Caki2 (cell line): ENCODE results near the gene ZNF91. TPM values are rescaled to one million over a fixed set of nuclear protein-coding genes. Genes with fewer than 3 reads are reported as not detected.
"Not testable (repeated sequence)": the region's sequence is repeated elsewhere in the genome, so short reads cannot be mapped to it uniquely, and the experiment has no call there.

Experiments
- DNase-seq: peaks from one replicate; pipeline ENCODE4 v3.0.0-alpha.2; 2015; ENCODE audit warnings: low read depth
- in situ Hi-C: cut with HindIII; loops from 2 replicates; pipeline ENCODE4 v1.10.0; 2016; ENCODE audit warnings: low sequenced_read_pairs, low pct_unique_long_range_greater_than_20kb, mixed read lengths
- total RNA-seq: library from RNA; depleted of rRNA; stranded (reverse); fragments of >200 nt; shearing (Covaris generic); gene quantifications from 2 replicates; pipeline ENCODE4 v1.2.3, GENCODE V29; 2014; ENCODE audit warnings: low replicate concordance

Gene ZNF91
- total RNA-seq, 1 experiment from 2014 or later = 14.4 TPM

DNA sequence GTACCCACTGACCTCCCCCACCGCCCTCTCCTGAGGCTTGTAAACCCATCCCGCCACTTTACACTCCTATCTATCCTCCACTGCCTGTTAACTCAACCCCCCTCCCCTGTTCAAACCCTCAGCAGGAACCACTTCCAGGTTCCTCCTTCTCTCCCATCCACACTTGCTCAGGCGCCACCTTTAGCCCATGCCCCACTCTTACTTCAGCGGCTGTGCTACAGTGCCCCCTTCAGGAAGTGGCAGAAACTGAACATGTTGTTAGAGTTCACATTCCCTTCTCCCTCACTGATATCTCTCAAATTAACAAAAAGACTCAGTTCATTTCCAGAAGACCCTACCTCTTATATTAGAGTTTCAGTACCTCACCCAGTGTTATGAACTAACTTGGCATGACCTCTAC lies 49.4 kb downstream of the ZNF91 start:
- in situ Hi-C loops = no loop called here
- no peak for DNase-seq

DNA sequence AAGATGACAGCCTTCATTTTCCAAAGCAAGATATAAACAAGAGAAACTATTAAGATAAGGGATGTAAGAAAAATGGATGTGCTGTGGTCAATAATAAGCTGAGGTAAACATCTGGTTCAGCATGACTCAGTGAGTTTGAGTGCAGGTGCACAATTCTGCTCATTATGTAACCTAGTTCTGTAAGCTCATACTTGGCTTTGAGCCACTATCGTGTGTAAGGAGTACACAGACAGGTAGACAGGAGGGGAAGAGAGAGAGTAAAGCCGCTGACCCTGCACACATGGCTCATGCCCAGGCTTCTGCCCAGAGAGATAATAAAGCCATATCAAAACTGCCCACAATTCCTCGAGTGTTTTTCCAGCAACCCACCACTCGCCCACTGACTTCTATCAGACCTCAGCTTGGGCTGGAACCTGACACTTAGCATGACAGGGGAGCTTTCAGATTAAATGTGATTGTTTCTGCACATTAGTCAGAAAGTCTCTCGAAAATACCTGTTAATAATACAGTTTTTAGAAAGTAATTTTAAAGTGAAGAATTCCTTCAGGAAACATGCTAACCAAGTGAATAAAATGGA lies 51.7 kb downstream of the ZNF91 start:
- no peak for DNase-seq
- in situ Hi-C loops = no loop called here

DNA sequence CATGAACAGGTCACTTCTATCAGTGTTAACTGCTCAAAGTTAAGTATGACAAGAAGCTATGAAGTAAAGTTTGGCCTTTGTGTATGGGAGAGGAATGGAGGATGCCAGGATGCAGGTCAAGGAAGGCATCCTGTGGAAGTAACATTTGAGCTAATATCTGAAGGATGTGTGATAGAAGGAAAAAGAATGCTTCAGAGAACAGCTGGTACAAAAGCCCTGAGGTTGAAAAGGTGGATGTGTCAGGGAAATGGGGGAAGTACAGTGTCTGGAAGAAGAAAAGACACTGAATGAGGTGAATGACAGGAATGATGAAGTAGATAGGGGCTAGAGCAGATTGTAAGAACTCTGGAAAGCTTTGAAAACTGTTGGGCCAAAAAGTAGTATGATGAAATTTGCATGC lies 67.1 kb downstream of the ZNF91 start:
- in situ Hi-C loops = no loop called here
- DNase-seq = no peak

DNA sequence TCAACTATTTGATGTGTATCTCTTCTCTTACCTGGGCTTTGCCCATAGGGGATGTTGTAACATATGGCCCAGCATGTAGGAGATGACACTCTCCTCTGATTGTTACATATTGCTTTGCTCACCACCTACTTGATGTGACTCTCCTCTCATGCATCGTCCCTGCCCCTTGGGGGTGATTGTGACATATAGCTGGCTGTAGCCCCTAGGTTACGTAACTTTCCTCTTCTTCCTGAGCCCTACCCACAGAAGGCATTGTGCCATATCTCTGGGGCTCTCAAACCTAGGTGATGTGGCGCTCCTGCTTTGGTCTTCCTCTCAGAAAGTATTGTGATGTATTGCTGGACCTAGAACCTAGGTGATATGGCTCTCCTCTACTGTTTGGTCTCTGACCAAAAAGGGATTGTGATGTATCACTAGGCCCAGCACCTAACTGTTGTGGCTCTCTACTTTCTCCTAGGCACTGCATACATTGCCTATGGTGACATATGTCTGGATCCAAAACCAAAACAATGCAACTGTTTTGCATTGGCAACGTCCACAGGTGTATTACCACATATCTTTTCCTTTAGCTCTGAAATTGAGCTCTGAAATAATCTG lies 73.2 kb downstream of the ZNF91 start:
- DNase-seq = no peak
- in situ Hi-C loops = no loop called here

DNA sequence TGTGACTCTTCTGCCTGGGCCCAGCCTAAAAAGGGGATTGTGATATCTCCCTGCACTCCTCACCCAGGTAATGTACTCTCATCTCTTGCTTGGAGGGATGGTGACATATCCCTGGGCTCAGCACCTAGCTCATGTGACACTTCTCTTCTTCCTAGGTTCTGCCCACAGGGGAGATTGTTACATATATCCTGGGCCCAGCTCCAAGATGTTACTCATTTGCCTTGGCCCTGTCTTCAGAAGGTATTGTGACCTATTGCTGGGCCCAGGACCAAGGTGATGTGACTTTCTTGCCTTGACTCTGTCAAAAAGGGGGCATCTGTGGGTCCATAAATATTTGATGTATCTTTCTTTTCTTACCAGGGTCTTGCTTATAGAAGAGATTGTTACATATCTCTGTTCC lies 73.9 kb downstream of the ZNF91 start:
- DNase-seq, in situ Hi-C loops: not testable (repeated sequence)

DNA sequence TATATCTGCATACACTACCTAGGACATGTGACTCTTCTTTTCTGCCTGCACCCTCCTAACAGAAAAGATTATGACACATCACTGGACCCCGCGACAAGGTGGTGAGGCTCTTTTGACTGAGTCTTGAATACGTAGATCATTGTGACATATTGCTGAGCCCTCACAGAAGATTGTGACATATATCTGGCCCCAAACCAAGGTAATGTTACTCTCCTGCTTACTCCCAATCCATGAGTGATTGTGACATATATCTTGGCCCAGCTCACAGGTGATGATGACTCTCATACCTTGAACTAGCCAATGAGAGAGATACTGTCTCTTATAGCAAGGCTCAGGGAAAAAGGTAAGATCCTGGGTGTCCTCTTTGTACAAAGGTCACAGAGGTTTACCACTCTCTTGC lies 75.7 kb downstream of the ZNF91 start:
- DNase-seq, in situ Hi-C loops: not testable (repeated sequence)

DNA sequence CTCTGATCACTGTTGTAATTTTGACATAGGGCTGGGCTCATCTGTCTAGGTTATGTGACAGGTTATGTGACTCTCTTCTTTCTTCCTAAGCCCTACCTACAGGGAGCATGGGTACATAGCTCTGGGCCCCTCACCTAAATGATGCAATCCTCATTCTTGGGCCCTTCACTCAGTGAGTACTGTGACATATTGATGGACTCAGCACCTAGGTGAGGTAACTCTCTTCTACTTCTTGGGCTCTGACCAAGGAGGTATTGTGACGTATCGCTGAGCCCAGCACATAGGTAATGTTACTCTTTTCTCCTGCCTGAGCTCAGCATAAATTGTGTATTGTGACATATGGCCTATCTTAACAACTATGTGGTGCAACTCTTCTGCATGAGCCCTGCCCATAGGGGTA lies 76.3 kb downstream of the ZNF91 start:
- in situ Hi-C loops, DNase-seq: not testable (repeated sequence)

DNA sequence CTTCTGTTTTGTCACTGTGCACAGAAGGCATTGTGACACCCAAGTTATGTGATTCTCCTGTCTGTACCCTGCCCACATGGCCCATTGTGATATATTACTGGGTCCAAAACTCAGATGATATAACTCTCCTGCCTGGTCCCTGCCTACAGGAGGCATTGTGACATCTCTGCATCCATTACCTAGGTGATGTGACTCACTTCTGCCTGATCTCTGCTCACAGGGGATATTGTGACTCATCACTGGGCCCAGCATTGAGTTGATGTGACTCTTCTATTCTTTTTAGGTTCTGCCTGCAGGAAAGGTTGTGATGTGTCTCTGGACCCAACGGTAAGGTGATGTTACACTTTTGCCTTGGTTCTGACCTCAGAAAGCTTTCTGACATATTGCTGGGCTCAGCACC lies 77.1 kb downstream of the ZNF91 start:
- in situ Hi-C loops = no loop called here
- DNase-seq = no peak

DNA sequence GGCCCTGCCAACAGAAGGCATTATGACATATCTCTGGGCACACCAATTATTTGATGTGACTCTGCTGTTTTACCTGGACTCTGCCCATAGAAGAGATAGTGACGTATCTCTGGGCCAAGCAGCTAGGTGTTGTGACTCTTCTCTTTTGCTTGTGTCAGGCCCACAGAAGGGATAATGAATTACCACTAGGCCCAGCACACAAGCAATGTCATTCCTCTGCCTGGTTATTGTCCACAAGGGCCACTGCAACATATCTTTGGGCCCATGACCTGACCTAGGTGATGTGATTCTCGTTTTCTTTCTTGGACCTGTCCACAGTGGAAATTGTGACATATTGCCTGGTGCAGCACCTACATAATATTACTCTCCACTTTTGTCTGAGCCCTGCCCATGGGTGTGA lies 80.0 kb downstream of the ZNF91 start:
- in situ Hi-C loops = no loop called here
- DNase-seq = no peak

DNA sequence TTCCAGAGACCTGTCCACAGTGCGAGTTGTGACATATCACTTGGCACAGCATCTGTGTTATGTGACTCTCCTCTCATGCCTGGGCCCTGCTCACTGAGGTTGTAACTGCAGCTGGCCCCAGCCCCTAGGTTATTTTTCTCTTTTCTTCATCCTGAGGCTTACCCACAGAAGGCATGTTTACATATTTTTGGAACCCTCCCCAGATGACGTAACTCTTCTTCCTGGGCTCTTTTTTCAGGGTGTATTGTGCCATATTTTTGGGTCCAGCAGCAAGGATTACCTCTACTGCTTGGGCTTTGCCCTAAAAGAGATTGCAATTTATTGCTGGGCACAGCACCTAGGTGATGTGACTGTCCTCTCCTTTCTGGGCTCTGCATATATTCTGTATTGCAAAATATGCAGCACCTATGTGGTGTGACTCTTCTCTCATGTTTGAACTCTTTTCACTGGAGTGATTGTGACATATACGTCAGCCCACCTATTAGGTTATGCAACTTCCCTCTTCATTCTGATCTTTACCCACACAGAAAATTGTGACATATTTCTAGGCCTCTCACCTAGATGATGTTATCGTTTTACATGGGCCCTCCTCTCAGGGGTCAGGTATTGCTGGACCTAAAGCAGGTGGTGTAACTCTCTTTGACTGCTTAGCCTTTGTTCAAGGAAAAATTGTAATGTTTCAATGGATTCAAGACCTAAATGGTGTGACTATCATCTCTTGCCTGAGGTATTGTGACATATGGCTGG lies 80.6 kb downstream of the ZNF91 start:
- in situ Hi-C loops = no loop called here
- no peak for DNase-seq

DNA sequence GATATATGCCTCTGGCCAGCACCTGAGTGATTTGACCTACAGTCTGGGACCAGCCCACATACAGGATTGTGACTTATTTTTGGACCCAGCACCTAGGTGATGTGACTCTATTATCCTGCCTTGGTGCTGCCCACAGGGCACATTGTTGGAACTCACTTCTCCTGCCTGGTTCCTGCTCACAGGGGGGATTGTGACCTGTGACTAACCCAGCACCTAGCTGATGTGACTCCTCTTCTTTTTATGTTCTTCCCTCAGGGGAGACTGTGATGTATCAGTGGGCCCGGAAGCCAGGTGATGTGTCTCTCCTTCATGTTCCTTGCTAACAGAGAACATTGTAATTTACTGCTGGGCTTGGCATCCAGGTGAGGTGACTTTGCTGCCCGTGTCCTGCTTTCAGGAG lies 82.1 kb downstream of the ZNF91 start:
- DNase-seq = no peak
- in situ Hi-C loops = no loop called here

DNA sequence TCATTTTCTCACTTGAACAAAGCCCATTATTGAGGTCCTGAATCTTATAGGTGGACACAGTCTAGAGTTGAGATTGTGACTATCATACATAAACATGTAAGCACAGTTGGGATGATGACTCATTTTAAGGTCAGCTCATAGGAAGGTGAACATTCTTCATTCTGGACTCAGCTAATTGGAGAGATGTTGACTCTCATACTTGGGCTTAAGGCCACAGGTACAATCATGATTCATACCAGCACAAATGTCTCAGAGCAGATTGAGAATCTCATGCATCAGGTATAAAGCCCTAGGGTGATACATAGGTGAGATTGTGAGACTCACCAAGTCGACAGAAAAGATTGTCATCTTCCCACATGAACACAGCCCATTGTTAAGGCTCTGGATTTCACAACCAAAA lies 82.8 kb downstream of the ZNF91 start:
- DNase-seq = no peak
- in situ Hi-C loops = no loop called here

DNA sequence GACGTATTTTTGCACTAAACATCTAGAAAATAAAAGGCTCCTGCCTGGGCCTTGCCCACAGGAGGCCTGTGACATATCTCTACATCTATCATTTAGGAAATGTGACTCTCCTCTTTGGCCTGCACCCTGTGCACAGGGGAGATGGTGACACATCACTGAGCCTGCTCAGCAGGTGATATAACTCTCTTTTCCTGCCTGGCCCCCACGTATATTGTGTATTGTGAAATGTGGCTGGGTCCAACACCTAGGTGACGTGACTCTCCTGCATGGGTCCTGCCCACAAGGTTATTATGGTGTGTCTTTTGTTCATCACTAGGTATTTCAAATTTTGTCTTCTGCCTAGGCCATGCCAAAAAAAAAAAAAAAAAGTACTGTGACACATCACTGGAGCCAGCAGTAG lies 83.7 kb downstream of the ZNF91 start:
- in situ Hi-C loops = no loop called here

DNA sequence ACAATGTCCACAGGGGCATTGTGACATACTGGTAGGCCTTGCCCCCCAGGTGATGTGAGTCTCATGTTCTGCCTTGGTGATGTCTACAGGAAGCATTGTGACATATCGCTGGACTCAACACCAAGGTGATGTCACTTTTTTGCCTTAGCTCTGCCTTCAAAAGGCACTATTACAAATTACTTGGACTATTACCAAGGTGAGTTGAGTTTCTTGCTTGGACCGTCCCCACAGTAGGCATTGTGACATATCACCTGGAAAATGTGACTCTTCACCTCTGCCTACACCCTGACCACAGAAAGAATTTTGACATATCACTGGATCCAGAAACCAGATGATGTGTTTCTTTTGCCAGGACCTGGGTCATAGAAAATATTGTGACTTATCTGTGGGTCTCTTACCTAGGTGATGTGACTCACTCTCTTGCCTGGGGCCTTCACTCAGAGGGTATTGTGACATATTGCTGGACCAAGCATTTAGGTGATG lies 84.5 kb downstream of the ZNF91 start:
- in situ Hi-C loops = no loop called here
- no peak for DNase-seq

More for the DNA sequence above, 83.7 kb downstream of the ZNF91 start:
- DNase-seq = no peak

DNA sequence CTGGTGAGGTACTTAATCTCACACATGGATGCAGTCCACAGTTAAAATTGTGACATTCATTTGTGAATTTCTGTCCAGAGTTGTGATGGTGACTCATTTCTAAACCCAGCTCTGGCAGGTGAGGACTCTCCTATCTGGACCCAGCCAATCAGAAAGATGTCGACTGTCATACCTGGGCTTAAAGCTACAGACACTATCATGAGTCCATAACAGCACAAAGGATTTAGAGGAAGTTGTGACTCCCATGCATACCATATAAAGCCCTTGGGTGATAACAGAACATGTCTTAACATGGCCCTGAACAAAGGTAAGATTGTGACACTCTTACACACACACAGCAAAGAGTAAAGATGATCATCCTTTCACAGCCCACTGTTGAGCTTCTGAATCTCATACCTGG lies 85.3 kb downstream of the ZNF91 start:
- in situ Hi-C loops = no loop called here
- no peak for DNase-seq

DNA sequence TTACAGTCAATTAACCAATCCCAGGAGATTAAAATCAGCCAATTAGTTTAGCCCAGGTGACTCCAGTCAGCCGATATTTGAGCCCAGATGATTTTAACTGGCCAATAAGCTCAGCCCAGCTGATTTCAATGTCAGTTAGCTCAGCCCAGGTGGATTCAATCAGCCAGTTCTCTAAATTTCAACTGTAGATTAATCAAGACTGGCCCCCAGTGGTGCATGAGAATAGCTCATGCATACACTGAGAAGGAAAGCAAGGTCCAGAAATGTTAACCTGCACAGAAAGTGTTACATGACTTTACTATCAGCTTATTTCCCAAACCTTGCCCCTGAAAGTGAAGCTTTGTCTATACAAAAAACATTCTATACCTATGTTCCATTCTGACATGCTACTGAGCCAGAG lies 89.7 kb downstream of the ZNF91 start:
- in situ Hi-C loops = no loop called here
- DNase-seq = no peak

DNA sequence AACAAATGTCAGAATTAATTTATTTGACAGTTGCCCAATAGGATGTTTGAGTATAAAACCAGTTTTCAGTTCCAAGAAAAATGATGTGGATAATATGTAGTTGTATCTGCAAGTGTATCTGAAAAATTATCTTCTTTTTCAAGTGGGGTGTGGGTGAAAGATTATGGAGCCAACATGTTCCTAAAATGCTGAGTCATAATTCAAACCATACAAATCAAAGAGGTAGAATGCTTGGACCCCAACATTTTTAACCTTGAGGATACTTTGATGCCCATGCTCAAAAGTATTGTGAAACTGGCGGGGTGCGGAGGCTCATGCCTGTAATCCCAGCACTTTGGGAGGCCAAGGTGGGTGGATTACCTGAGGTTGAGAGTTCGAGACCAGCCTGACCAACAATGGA lies 91.0 kb downstream of the ZNF91 start:
- in situ Hi-C loops = no loop called here
- no peak for DNase-seq

DNA sequence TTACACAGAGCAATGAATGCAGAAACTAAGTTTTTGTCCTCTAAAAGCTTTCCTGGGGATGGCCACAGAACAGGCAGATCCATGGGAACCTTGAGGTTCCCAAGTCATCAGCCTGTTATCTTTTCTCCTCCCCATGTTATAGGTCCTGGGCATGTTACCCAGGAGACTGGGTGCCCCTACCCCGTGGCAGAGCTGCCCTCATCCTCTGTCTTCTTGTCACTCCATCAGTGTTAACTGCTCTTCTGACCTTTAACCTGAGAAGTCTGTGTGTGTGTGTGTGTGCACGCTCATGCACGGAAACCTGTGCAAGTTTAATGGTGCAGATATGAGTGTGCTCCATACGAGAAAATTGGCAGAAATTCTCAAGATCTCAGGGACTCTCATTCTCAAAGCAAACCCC lies 101.1 kb downstream of the ZNF91 start:
- no peak for DNase-seq
- in situ Hi-C loops = no loop called here

DNA sequence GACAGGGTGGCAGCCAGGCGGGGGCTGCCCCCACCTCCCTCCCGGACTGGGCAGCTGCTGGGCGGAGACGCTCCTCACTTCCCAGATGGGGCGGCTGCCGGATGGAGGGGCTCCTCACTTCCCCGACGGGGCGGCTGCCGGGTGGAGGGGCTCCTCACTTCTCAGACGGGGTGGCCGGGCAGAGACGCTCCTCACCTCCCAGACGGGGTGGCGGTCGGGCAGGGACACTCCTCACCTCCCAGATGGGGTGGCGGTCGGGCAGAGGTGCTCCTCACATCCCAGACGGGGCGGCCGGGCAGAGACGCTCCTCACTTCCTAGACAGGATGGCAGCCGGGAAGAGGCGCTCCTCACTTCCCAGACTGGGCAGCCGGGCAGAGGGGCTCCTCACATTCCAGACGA lies 105.3 kb downstream of the ZNF91 start:
- in situ Hi-C loops, DNase-seq: not testable (repeated sequence)
